Kasumi-1 (cell line): ENCODE data around the gene PTGER2.
A peak's percentile ranks its signal among the peaks of the same experiment; 100 is the strongest.

ENCODE experiments used
- DNase-seq, 2 experiments: peaks; one replicate each; lab custom pipeline; 2025; lab: John Stamatoyannopoulos, UW

The PTGER2 gene

DNA sequence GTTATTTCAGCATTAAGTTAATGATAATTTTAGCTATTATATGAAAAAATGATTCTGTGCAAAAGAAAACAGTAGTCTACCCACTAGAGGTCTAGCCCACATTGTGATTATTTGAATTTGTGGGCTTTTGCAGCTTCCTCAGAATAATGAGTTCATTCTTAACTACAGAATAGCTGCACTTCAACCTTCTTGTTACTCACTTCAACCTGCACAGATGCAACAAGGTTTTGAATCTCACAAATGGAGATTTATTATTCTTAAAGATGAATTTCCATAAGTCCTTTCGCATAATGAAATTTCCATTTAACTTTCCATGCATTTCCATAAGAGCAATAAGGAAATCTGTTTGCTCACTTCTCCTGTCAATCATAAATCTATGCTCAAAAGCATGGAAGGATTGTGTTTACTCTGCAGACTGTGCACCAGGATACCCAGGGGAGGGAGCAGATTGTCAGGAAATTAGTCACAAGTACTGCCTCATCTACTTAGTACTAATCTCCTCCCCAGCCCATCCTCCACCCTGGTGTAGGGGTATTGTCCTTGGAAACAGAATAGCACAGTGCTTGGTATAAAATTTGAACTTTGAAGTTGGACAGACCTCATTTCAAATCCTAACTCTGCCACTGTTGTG is 24.1 kb downstream of the PTGER2 start:
- no peak for DNase-seq

DNA sequence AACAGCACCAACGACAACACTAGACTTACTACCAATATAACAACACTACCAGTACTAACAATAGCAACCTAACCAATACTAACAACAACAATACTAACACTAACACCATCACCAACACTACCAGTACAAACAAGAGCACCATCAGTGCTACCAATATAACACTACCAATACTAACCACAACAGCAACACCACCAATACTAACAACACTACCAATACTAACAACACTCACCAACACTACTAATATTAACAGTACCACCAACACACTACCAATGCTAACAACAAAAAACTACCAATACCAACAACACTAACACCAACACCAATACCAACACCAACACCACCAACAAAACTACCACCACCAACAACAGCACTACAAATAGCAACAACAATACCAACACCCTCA is 25.1 kb downstream of the PTGER2 start:
- no peak for DNase-seq

DNA sequence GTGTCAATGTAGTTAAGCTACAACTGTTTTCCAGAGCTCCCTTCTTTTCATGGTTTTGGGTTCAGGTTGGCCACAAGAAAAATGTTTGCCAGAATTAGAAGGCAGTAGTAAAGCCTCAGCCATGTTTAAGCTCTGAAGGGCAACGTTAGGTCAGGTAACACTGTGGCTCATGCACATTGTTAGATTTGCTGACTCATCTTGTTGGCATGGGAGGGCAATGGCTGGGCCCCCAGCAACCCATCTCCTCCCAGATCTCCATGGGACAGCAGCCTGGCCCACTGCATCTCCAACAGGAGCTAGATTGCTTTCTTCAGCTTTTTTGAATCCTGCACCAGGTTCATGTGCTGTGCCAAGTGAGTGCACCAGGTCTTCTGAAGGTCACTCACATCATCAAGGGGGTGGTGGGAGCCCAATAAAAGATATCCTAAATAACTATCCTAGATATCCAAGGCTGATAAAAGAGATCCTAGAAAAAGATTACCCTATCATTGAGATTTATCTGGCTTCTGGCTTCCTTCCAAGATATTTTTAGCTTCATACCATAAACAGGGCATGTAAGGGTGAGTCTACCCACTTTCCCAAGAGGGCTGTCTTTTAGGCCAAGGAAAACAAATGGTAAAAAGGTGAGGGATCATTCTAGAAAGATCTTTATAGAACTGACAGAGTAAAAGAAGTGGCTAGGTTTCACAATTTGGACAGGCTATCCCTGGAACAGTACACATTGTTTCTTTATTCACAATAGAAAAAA is 28.9 kb downstream of the PTGER2 start:
- DNase-seq: no peak

DNA sequence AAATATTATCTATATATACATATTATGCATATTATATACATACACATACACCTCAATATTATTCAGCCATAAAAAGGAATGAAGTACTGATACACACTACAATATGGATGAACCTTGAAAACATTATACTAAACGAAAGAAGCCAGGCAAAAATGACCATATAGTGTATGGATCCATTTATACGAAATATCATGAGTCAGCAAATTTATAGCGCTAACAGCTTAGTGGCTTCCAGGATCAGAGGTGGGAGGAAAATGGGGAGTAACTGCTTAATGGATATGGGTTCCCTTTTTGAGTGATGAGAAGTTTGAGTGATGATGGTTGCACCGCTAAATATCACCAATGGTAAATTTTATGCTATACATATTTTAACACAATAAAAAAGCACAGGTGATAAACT is 32.7 kb downstream of the PTGER2 start:
- DNase-seq: no peak

DNA sequence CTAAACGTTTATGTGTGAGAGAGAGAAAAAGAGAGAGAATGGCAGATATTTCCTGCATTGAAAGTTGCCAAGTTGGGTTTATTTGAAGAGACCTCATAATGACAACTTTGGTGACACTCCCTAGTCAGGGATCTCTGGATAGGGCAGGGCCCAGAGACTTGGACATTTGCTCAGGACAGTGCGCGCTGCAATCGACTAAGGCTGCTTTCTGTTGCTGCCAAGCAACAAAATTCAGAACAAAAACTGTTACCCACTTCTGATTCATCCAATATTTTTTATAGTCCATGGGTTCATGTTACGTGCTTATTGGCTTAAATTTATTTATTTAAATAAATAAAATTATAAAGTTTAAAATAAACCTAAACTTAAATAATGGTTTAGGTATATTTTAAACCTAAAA is 34.2 kb downstream of the PTGER2 start:
- no peak for DNase-seq

DNA sequence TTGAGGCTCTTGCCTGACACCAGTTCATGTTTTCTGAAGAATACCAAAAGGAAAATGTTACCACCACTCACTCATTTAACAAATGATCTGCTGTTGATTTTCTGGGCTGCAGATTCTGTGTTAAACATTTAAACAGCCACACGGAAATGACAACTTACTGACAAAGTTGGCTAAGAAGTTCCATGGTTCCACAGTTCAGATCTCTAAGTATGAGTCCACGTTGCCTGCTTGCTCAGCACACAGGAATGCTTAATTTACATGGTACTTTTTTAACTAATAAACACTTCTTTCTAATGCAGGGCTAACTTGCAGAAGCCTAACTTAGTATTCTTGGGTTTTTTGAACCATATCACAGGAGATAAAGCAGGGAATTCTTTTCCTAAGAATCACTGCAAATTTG is 34.7 kb downstream of the PTGER2 start:
- no peak for DNase-seq

DNA sequence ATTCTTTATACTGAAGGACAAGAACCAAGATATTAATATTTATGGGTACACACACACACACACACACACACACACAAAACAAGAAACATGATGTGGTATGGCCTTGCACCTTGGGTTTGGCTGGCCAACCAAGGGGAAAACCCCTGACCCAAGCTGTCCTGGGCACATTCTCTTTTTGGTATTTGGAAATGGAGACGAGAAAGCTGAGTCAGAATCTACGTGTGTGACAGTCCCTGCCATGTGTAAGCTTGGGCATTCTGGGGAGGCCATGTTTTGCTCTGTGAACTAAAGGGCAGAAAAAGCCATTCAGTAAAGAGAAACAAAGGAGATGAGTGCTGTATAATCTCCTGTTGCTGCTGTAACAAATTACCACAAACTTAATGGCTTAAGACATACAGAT is 35.6 kb downstream of the PTGER2 start:
- DNase-seq: no peak

DNA sequence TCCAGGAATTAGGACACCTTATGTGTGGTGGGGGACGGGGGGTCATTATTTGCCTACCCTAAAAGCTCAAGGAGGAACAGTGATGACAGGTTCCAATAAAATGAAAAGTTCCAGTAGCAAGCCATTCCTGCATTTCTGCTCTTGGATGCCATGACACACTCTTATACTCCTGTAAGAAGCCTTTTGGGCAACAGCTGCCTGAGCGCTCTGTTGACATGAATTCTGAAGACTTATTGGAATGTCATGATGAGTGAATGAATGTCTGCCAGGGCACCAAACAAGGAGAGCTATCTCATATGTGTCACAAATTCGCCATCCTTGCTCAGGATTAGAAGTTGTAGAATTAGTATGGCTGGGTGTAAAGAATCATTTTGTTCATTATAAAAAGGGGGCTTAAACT is 36.3 kb downstream of the PTGER2 start:
- no peak for DNase-seq

DNA sequence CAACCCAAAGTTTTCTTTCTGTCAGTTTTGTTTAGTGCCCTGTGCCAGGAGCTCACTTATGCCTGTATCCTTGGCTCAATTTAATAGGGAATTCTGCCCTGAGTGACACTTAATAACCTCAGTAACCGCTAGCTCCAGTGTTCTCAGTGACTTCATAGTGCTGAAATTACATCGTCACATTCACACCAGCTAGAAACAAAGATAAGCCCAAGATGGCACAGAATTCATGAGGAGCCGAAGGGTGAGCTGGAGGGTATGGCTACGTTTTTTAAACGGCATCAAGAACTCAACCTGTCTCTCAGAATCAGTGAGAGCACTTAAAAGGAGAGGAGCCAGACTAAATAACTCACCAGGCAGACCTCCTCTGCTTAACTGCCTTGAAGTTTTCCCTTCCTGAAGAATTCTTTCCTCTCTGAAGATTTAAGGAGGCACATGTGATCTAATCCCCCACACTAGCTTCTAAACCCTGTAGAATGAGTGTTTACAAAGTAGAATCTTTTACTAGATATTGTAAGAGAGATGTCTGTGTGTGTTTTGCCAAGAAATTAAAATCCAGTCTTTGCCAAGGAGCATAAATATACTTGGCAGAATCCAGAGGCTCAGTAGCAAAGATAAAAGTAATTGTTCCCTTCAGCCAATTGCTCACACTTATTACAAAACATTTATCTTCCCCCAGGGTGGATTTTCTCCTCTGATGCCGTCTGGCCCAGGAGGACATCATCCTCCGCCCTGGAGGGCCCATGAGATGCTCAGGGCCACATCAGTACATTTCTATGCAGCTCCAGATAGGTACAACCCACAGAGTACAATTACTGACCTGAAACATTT is 37.3 kb downstream of the PTGER2 start:
- DNase-seq: no peak

DNA sequence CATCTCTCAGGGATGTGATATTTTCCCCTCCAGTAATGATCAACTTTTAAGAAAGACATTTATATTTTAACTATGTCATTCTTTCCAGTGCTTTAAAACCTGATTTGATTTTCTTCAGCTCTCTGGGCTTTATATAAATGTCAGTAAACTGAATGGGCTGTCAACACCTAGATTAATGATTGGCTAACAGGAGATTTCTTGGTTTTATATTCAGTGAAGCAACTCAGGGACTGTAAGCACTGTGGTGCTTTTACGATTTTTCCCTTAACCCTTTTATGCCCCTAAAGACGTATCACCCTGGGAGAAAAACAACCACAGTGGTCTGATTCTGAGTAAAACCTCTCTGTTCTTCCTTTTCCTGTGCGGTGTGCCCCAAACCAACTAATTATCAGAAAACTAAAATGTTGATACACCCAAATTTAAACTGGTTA is 38.0 kb downstream of the PTGER2 start:
- no peak for DNase-seq

DNA sequence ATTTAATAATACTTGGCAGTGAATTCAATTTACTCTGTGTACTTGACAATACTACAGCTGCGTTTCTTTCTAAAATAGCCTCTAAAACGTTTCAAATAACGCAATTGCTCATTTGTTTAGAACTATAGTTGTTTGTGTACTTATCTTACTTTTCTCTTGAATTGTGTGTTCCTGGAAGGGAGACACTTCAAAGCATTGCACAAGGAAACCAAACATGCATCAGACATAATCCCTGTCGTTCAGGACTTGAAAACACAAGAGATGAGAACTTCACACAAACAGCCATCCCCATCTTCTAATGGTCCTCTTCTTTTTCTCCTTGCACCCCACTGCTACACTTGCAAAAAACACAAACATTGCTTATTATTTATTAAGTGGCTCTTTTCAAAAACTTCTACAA is 38.5 kb downstream of the PTGER2 start:
- DNase-seq: no peak

DNA sequence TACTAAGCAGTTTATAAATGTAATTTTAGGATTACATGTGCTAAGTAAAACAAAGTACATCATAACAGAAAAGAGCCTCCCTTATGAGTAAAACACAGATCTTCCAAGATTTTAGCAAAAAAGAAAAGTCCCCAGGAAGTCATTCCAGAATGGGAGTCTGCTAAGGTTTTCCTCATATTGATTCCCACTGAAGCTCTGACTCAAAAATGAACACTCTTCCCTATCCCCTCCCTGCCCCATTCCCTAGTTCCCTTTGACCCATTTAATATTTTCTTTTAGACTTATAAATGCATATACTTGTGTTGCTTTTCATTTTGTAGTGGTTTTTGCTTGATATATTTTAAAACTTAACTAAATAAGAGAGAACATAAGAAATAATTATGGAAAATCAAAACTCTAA is 40.1 kb downstream of the PTGER2 start:
- no peak for DNase-seq

DNA sequence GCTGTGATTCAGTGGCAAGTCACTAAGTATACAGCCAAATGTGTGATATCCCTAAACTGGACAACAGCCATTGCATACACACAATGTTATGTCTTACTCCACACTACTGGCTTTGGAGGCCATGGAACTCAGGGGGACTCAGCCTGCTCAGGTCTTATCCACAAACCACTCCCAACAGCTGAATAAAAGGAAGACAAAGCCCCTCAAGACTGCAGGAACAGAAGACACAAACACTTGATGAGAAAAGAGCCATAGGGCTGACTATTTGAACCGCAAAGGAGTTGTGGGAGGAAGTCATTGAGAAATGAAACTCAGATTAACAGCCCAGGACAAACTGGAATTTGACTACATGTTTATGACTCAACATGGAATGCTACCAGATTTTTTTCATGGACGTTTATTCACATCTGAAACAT is 40.9 kb downstream of the PTGER2 start:
- peak in 1 of 2 experiments; percentile 55 for DNase-seq

DNA sequence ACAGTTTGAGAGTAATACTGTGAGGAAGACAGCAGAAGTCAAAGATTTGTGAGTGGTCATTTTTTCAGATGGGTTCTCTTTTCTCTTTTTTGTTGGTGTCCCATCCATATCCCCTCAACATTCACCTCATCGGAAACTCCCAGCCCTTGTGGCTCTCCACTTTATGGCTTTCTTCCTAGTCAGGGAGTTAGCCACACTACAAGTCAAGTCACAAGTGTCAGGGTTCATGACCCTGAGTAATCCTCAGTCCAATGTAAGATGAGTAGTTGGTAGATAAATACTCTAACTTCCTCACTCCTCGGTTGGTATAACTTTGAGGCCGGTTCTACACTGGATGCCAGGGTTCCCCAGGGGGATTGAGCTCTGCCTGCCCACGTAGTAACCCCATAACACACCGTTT is 41.4 kb downstream of the PTGER2 start:
- no peak for DNase-seq

DNA sequence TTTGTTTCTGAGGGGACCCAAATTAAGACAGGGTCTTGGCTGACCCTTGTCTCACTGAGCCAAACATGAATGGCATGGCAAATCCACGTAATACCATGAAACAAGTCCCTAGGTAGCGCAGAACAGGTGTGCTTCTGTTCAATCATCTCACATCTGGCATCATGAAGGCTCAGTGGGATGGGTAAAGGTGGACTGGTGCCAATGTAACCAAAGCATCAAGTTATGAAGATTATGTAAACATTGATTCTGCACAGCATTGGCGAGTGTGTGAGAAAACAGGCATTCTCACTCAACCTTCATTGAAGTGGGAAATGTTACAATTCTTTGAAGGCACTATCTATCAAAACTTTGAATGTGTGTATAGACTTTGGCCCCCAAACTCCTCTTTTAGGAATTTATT is 41.9 kb downstream of the PTGER2 start:
- no peak for DNase-seq

DNA sequence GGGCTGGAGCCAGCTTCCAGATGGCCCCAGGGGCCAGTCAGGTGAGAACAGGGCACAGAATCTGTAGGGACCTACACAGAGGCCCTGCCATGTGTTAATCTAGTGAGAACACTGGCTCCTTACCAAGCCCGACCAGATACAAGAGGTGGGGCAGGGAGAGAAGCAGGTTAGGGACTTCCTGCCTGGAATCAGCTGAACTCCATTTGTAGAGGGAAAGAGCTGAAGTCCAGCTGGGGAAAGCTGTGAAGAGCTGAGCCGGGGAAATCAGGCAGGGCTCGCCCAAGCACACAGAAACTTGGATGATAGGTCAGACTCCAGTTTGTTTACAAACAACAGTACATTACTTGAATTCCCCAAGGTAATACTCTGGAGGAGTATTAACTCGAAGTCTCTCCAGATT is 46.7 kb downstream of the PTGER2 start:
- no peak for DNase-seq

DNA sequence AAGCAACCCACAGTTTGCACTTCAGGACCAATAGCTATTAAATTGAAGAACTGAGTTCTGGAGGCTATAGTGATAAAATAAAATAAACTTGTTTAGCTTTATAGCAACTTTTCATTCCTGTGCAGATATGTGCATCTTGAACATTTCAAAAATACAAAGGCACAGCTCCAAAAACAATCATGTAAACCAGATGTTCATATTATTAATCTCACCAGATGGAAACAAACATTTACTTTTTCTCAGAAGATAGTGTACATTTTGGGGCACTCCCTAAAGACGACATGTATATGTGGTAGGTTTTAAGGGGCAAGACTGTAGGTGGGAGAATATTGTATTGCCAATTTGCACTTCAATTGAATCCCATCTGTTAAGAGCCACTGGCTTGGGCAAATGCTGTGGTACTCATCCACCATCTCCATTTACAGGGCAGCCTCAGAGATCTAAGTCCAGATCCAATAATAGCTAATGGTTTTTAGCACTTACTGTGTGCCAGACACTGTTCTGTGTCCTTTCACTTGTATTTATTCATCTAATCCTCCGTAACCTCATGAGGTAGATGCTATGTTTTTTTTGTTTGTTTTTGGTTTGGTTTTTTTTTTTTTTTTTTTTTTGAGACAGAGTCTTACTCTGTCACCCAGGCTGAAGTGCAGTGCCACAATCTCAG is 49.1 kb downstream of the PTGER2 start:
- no peak for DNase-seq

DNA sequence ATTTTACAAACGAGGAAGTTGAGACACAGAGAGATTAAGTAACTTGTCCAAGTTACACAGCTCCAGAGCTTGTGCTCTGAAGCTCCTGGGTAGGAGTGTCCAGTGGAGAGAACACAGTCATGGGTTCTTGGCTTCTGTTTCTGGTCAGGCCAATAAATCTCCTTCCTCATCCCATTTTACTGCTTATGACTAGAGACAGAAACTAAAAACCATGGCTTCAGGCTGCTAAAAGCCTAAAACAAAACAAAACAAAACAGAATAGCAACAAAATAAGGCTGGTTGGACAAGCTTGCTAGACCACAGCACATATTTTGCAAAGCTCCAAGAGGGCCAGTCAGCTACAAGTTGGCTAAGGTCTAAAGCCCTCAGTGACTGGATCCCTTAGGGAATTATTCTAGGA is 49.8 kb downstream of the PTGER2 start:
- DNase-seq: no peak

DNA sequence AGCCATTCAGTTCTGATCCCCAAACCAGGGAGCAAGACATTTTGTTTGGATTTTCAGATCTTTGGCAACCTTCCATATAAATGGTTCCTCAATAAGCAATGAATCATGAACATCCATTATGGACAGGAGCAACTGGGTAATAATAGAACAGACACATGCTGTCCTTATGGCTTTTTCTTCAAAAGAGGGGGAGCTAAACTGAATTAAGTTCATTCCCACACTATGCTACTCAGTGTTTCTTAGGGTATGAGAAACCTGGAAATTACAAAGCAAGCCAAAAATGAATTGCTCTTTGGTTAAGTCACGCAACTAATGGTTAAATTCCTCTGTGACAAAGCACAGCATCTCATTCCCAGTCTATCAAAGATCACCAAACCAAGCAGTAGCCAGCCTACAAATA is 51.0 kb downstream of the PTGER2 start:
- no peak for DNase-seq

DNA sequence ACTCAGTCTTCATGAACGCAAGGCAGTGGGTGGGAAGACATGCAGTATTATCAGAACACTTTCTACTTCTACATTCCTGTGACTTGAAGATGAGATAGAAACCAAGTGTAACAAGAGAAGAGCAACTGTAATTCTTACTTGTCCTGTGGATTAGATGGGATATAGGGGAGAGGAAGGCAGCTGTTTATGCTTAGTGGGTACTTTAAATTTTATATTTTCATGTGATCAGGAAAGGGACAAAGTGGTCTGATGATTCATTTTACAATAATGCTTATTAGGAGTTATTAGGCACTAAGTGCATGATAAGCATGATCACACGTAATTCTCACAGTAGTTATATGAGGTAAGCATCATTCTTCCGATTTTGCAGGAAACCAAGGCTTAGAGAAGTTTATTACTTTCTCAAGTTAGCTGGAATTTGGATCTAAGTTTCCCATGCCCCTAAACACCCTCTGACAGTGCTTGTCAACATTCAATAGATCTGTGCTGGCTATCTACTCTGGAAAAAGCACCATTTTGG is 52.7 kb downstream of the PTGER2 start:
- DNase-seq: no peak

DNA sequence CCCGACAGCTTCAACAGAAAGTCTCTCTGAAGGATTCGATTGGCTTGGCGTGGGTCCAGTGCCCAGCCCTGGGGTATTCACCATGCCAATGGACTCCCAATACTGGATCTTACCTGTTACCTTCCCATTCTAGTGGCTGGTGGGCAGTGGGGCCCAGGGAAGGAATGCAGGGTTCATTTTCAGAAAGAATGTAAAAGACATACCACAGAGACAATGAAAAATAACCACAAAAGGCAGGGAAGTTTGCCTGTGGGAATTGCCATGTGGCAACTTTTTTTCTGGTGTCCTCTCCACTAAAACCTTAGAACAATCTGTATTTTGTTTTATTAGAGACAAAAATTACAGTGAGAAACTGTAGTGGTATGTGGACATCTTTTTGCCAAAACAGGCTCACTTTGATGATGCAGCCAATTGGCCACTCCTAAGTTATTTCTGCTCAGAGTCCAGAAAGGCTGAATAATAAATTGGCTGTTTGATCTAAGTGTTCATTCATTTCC is 55.2 kb downstream of the PTGER2 start:
- no peak for DNase-seq

DNA sequence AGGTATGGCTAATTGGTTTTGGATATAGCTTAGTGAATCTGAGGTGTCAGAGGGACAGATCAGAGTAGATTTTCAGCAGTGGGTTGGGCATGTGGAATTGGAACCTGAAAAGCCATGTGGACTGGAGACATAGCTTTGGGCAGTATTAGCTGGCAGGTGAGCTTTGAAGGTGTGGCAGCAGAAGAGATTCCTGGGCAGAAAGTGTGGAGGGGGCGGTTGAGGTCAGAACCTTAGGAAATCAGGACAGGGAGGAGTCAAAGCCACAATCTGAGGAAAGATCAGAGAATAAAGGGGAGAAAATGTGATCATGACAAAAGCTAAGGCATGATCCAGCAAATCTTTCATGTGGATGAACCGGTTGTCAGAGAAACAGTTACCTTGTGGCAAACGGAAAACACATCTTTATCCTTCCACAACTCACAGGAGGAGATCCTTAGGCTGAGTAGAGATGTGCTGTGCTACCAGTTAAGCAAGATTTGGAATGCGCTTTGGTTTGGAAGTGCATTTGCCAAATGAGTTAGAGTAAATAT is 56.4 kb downstream of the PTGER2 start:
- no peak for DNase-seq
